Fibroblast of lung (primary cell): ENCODE measurements around the gene SMNDC1. TPM values are rescaled to one million over a fixed set of nuclear protein-coding genes. Genes with fewer than 3 reads are reported as not detected.

Source experiments
- DNase-seq, 2 donors: peaks; one replicate each; pipeline versions ENCODE4 v3.0.0 to v3.0.0-alpha.2; 2010; ENCODE audit warnings: low read depth in 2 of 2
- H2AFZ ChIP-seq: 2 replicates; pipeline ENCODE4 v1.5.1; 2012; ENCODE audit warnings: low read length, control low read depth, inconsistent platforms
- H3K27ac ChIP-seq: 2 replicates; pipeline ENCODE4 v1.5.1; 2011; ENCODE audit warnings: low read length, control low read depth; ENCODE audit not compliant: insufficient read depth
- H3K27me3 ChIP-seq: 2 replicates; pipeline ENCODE4 v1.5.1; 2011; ENCODE audit warnings: mild to moderate bottlenecking, low read length; ENCODE audit not compliant: control insufficient read depth, insufficient read depth
- H3K36me3 ChIP-seq: 2 replicates; pipeline ENCODE4 v1.5.1; 2011; ENCODE audit warnings: low read length; ENCODE audit not compliant: control insufficient read depth, insufficient read depth
- H3K4me1 ChIP-seq: 2 replicates; pipeline ENCODE4 v1.5.1; 2011; ENCODE audit warnings: low read length; ENCODE audit not compliant: control insufficient read depth, insufficient read depth; ENCODE audit errors: extremely low read depth
- H3K4me2 ChIP-seq: 2 replicates; pipeline ENCODE4 v1.5.1; 2011; ENCODE audit warnings: low read length, control low read depth; ENCODE audit not compliant: insufficient read depth; ENCODE audit errors: extremely low read depth
- H3K4me3 ChIP-seq, 4 experiments: fragments of 200-600 bp in 1 of 4; sonication (generic) in 1 of 4; replicated peaks in 1 of 4; 2 replicates each; pipeline ENCODE4 v1.5.1; 2011 to 2016; ENCODE audit warnings: low read length in 4 of 4, low read depth in 3 of 4, mild to moderate bottlenecking in 3 of 4, control low read depth in 2 of 4, inconsistent platforms in 1 of 4, mixed read lengths in 1 of 4; ENCODE audit not compliant: insufficient read depth in 1 of 4; ENCODE audit errors: control extremely low read depth in 1 of 4
- H3K79me2 ChIP-seq: 2 replicates; pipeline ENCODE4 v1.5.1; 2012; ENCODE audit warnings: mild to moderate bottlenecking, low read length, inconsistent platforms; ENCODE audit not compliant: control insufficient read depth, insufficient read depth
- H3K9ac ChIP-seq: 2 replicates; pipeline ENCODE4 v1.5.1; 2011; ENCODE audit warnings: mild to moderate bottlenecking, low read length, control low read depth; ENCODE audit not compliant: insufficient read depth
- H3K9me3 ChIP-seq: 2 replicates; pipeline ENCODE4 v1.5.1; 2012; ENCODE audit warnings: low read depth, low read length; ENCODE audit not compliant: control insufficient read depth, insufficient read depth
- H4K20me1 ChIP-seq: 2 replicates; pipeline ENCODE4 v1.5.1; 2011; ENCODE audit warnings: low read length; ENCODE audit not compliant: control insufficient read depth, insufficient read depth; ENCODE audit errors: extremely low read depth
- EZH2 ChIP-seq: IDR thresholded peaks from 2 replicates; pipeline ENCODE4 v1.5.1; 2012; ENCODE audit warnings: low read length, control low read depth, mild to moderate bottlenecking; ENCODE audit errors: missing control alignments
- polyA plus RNA-seq, 2 donors: library from polyadenylated mRNA; depleted of rRNA in 1 of 2; stranded (reverse) in 1 of 2; unstranded in 1 of 2; fragments of >200 nt; gene quantifications; 2 replicates each; pipeline ENCODE4 v1.2.1, GENCODE V29; 2011 to 2012; ENCODE audit warnings: missing spikeins in 1 of 2
- total RNA-seq: library from RNA; depleted of rRNA; stranded (reverse); fragments of >200 nt; gene quantifications from 2 replicates; pipeline ENCODE4 v1.2.1, GENCODE V29; 2014
- TF ChIP-seq, protein P1 (sequence below), 2 donors: IDR thresholded peaks in 1 of 2; conservative IDR thresholded peaks in 1 of 2; 1 replicate in 1 of 2; 2 replicates in 1 of 2; pipeline ENCODE4 v1.5.1; 2011 to 2012; ENCODE audit warnings: low read length in 2 of 2, control low read depth in 1 of 2, inconsistent platforms in 1 of 2, low read depth in 1 of 2, mild to moderate bottlenecking in 1 of 2

The SMNDC1 gene
- total and polyA plus RNA-seq, 2 donors (not counting 1 experiment from before 2014, with no cell fraction given): 8.9 to 19.4 TPM

DNA sequence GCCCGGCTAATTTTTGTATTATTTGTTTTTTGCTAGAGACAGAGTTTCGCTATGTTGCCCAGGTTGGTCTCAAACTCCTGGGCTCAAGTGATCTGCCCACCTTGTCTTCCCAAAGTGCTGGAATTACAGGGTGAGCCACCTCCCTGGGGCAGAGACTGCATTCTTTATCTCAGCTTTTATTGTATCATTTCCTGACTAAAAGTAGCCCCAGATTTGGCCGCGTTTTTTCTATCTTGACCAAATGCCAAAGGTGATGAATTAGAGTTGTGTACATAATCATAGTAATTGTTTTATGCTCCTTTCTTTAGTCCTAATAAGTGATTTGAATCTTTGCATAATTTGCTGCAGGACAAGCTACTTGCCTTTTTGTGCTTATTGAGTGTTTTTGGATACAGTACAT is 3.1 kb upstream of the SMNDC1 start:
- Histone ChIP-seq H3K9ac (no peak overlapping the region), H3K36me3 (no peaks in the 10 kb centered on the region), H3K4me1 (no peaks in the 10 kb centered on the region), H3K9me3 (no peaks in the 10 kb centered on the region), H3K27me3 (no peaks in the 10 kb centered on the region), H3K4me3 (no peak overlapping the region), H2AFZ (no peak overlapping the region), H3K4me2 (no peak overlapping the region), H3K27ac (no peak overlapping the region), H4K20me1 (no peaks in the 10 kb centered on the region), H3K79me2 (peaks cover 19% of the 10 kb centered on the region)
- no peak for DNase-seq
- TF ChIP-seq EZH2: no peak
- TF ChIP-seq, protein P1, sequence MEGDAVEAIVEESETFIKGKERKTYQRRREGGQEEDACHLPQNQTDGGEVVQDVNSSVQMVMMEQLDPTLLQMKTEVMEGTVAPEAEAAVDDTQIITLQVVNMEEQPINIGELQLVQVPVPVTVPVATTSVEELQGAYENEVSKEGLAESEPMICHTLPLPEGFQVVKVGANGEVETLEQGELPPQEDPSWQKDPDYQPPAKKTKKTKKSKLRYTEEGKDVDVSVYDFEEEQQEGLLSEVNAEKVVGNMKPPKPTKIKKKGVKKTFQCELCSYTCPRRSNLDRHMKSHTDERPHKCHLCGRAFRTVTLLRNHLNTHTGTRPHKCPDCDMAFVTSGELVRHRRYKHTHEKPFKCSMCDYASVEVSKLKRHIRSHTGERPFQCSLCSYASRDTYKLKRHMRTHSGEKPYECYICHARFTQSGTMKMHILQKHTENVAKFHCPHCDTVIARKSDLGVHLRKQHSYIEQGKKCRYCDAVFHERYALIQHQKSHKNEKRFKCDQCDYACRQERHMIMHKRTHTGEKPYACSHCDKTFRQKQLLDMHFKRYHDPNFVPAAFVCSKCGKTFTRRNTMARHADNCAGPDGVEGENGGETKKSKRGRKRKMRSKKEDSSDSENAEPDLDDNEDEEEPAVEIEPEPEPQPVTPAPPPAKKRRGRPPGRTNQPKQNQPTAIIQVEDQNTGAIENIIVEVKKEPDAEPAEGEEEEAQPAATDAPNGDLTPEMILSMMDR (conservative IDR thresholded peaks at IDR 0.05 in 1 of 2, IDR thresholded peaks at IDR 0.05 in 1 of 2; ENCODE audit: low read depth in 1 of 2, low read length in 2 of 2): no peak

DNA sequence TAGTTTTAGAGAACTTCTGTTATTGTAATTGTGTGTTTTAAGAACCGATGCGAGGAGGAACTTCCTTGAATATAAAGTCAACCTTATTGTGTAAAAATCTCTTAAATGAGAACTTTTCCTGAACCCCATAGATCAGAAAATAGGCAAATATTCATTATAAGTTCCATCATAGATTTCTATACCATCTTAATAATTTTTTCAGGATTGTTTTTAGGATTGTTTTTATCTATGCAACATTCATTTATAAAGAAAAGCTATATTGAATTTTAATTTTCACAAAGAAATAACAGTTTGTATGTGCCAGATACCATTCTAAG is 1.7 kb upstream of the SMNDC1 start:
- H3K27me3 ChIP-seq: no peaks in the 10 kb centered on the region
- no peak overlapping the region for H3K4me3 ChIP-seq
- no peak overlapping the region for H3K27ac ChIP-seq

DNA sequence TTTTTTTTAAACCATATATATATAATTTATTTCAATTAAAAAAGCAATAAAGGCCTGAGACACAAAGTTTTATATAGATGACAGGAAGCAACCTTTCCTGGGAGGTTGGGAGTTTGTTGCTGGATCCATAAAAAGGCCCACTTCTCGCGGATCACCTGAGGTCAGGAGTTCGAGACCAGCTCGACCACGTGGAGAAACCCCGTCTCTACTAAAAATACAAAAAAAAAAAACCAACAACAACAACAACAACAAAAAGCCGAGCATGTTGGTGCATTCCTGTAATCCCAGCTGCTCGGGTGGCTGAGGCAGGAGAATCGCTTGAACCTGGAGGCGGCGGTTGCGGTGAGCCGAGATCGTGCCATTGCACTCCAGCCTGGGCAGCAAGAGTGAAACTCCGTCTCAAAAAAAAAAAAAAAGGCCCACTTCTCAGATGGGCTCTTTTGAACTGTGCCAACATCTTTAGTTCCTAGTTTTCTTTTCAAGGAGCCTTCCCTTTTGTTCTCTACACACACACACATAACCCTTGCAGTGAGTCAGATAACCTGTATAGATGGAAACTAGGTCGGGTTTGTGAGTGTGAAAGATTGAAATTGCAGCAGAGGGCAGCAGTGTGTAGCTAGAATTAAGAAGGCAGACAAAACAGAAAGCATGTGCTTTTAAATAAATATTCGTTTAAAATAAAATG is 1.2 kb upstream of the SMNDC1 start:
- Histone ChIP-seq H3K4me1 (no peaks in the 10 kb centered on the region), H3K9ac (no peak overlapping the region), H4K20me1 (no peaks in the 10 kb centered on the region), H3K4me2 (peak overlapping the region; percentile 81), H3K36me3 (peaks cover 2% of the 10 kb centered on the region), H3K27ac (peak overlapping the region; percentile 86), H3K79me2 (peaks cover 36% of the 10 kb centered on the region), H3K27me3 (no peaks in the 10 kb centered on the region), H3K4me3 (peak overlapping the region in 1 of 4 experiments; percentile 77), H2AFZ (no peak overlapping the region), H3K9me3 (no peaks in the 10 kb centered on the region)
- DNase-seq: peak; percentile 90 to 91
- TF ChIP-seq, protein P1 (conservative IDR thresholded peaks at IDR 0.05 in 1 of 2, IDR thresholded peaks at IDR 0.05 in 1 of 2; ENCODE audit: low read depth in 1 of 2, low read length in 2 of 2): peak; percentile 66 to 69
- no peak for TF ChIP-seq EZH2

More for the DNA sequence above, 1.7 kb upstream of the SMNDC1 start:
- no peak for DNase-seq
- no peaks in the 10 kb centered on the region for H3K4me1 ChIP-seq
- TF ChIP-seq, protein P1 (conservative IDR thresholded peaks at IDR 0.05 in 1 of 2, IDR thresholded peaks at IDR 0.05 in 1 of 2; ENCODE audit: low read depth in 1 of 2, low read length in 2 of 2): no peak
- TF ChIP-seq EZH2: no peak
- H3K79me2 ChIP-seq: peaks cover 33% of the 10 kb centered on the region
- no peak overlapping the region for H3K4me2 ChIP-seq
- no peaks in the 10 kb centered on the region for H3K9me3 ChIP-seq
- H3K9ac ChIP-seq: no peak overlapping the region
- no peaks in the 10 kb centered on the region for H4K20me1 ChIP-seq
- H3K36me3 ChIP-seq: no peaks in the 10 kb centered on the region
- H2AFZ ChIP-seq: no peak overlapping the region
